GM19397 (cell line): ENCODE measurements around the gene SLK.
A peak's percentile ranks its signal among the peaks of the same experiment; 100 is the strongest.

ENCODE experiments used
- ATAC-seq: cut with Tn5 transposase; IDR thresholded peaks from one replicate; pipeline ENCODE4 v1.9.1; 2021; ENCODE audit warnings: mild to moderate bottlenecking, moderate library complexity; ENCODE audit not compliant: unreplicated experiment

Gene SLK

DNA sequence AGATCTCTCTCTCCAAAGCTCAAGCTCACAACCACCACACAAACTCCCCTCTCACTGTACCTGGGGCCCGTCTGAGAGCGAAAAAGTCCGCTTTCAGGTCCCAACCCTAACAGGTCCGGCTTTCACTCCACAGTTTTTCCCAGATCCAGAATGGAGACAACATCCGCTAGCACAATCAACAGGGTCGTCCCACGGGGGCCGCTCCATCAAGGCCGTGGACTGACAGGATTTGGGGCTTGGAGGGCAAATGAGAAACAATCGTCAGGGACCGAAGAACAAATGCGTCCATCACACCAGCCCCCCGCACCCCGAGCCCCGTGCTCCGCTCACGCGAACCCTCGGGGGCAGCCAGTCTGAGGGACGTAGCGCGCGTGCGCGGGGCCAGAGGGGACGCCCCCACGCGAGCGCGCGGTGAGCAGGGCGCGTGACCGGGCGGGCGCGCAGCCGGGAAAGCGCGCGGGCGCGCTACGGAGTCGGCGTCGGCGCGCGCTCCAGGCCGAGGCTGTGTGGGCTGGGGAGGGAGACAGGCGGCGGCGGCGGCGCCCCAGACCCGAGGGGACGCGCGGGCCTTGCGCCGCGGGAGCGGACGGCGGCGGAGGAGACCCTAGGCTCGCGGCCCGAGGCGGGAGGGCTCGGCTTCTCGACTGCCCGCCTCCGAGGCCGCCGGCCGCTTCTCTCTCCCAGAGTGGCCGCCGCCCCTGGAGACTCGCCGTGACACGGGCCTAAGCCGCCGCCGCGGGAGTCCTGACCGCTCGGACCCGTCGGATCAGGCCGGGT, at the start of gene SLK:
TSS of gene SLK (plus strand) at position 470 of the 777 bp plus-strand sequence. CDS start 606 bp downstream, outside the sequence.
- peak; percentile 88 for ATAC-seq

DNA sequence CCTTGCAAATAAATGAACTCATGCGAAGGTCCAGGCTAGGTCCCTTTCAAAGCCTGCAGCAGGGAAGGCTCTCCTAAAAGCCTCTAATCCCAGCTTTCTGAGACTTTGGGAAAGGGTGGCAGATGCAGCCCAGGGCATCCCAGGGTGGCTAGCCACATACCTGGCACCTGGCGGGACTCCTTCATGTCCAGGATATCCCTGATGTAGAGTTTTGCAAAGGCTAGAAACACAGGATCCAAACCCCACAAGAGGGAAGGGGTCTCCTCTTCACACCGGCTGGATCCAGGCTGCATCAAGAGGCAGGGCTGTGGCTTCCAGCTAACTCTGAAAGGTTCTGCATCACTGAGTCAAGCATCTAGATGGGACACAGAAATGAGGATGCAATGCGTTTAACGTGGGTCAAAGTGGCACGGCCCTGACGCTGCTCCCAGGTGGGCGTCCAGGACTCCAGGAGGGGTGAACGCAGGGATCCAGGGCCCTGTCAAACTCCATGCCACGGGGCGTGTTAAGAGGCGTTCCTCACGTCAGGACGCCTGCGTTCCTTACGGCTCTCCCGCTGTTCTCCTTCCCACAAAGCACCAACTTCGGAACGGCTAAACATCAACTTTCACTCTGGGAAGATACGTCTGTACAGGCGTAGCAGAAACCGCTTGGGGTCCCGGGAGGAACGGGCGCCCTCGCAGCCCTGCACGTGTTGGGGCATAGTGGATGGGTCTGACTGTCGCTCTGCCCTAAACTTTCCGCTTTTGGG, 49.5 kb upstream of the SLK start:
- ATAC-seq: peak; percentile 3

GRCh38 chr10:103918053-103918846, 48.7 kb upstream of the SLK start, which contains the start of gene STN1:
Gene STN1 (minus strand): TSS chr10:103918184. CDS start chr10:103917594, 590 bp downstream.
- ATAC-seq: peak; percentile 93

DNA sequence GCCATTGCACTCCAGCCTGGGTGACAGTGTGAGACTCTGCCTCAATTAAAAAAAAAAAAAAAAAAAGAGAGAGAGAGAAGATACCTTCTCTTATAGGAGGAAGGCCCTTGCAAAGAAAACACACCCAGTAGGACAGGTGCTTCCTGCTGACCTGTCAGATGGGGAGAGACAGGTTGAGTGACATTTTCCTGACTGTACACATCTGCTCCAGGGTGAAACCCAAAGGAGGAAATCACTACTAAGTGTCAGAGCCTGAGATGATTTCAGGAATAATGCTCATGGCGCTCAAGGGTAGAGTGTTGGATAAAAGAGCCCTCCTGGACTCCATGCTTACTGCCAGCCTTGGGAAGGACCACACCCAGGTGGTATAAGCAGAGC, 47.3 kb upstream of the SLK start:
- ATAC-seq: no peak

DNA sequence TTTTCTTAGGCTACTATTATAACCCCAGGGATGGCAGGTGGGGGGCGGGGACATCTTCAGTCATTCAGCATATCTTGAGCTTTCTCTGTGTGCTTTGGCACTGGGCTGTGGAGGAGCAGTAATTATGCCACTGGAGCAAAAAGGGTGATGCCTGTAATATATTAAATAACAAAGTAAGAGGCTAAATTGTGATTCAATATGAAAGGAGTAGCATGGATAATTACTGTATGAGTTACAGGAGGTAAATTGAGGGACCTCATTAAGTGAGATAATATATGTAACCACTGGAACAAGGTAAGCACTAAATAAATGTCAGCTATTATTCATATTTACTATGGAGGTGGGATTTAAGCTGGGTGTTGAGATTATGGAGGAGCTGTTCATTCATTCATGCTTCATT, 45.7 kb upstream of the SLK start:
- ATAC-seq: no peak

- ATAC-seq: no peak
These were observed 45.2 kb upstream of the SLK start for GRCh38 chr10:103921750-103922195.

- ATAC-seq: no peak
These were observed 44.3 kb upstream of the SLK start for GRCh38 chr10:103922659-103923058.

DNA sequence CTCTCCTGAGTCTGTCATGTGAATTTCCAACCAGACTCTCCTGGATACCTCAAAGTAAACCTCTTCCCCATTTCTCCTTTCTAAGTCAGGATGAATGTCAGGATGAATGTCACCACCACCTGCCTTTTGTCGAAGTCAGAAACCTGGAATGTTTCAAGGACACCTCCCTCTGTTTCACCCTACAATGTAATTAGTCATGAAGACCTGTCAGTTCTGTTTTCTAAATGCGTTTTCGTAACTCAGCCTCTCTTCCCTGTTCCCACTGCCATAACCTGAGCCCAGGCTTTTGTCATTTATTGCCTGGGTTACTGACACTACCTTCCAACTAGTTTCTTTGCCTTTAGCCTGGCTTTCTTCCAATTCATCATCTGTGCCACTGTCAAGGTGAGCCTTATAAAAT, 43.4 kb upstream of the SLK start:
- ATAC-seq: no peak

- ATAC-seq: no peak
These were observed 41.3 kb upstream of the SLK start for GRCh38 chr10:103925591-103925990.

DNA sequence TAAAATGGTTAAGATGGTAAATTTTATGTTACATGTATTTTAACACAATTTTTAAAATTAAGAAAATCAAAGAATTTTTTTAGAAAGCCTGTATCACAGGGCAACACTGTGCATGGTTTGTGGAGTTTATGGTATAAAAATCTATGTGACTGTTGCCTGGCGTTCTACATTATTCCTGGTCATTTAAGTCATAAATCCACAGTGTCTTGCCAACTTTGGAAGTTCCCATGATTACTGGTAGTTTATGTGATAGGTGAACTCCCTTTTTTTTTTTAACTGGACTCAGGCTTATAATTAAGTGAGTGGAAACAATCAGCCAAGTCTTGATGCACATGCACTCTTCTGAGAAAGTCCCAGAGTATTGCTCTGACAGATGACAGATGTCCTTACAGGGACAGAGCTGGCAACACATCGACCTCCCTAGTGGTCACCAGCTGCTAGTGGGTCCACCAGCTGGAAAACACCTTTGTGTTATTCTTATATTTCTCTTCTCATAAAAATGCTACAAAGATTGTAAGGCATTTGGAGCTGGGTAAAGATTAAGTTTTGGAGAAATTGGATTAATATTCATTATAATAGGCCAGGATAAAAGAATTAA, 40.1 kb upstream of the SLK start:
- ATAC-seq: no peak

- no peak for ATAC-seq
These were observed 38.2 kb upstream of the SLK start for GRCh38 chr10:103928784-103929183.

- no peak for ATAC-seq
These were observed 37.5 kb upstream of the SLK start for GRCh38 chr10:103929381-103929921.

- no peak for ATAC-seq
These were observed 36.5 kb upstream of the SLK start for GRCh38 chr10:103930449-103930848.

GRCh38 chr10:103930881-103931280, 36.1 kb upstream of the SLK start:
- ATAC-seq: no peak

GRCh38 chr10:103931603-103932002, 35.3 kb upstream of the SLK start:
- no peak for ATAC-seq

- no peak for ATAC-seq
These were observed 34.7 kb upstream of the SLK start for GRCh38 chr10:103932271-103932670.

- ATAC-seq: no peak
These were observed 34.0 kb upstream of the SLK start for GRCh38 chr10:103932971-103933370.

DNA sequence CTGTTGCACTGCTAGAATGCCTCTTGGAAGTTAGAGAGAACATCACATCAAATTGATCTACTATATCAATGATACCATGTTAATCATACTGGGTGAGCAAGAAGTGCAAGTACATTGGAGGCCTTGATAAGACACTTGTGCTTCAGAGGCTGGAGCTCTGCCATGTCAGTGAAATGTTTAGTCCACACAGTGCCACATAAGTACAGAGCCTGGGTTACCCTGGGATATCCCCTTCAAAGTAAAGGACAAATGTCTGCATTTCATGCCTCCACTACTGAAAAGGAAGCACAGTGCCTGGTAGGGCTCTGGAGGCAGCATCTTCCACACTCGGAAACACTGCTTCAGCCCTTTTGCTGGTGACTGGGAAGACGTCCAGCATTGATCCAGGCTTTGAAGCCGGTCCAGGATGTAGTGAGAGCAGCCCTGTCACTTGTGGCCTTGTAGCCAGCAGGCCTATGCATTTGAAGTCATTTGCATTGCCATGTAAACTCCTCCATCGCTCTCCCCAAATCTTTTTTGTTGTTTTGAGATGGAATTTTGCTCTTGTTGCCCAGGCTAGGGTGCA, 33.3 kb upstream of the SLK start:
- ATAC-seq: no peak

GRCh38 chr10:103934308-103934707, 32.6 kb upstream of the SLK start:
- no peak for ATAC-seq

GRCh38 chr10:103936022-103936421, 30.9 kb upstream of the SLK start:
- no peak for ATAC-seq
